NCI-H446 treated with DMSO at 0.1 percent for 48 hours (cell line): ENCODE data around the gene RILPL1.

Experiments
- DNase-seq: peaks from one replicate; lab custom pipeline; 2025; lab: John Stamatoyannopoulos, UW

The RILPL1 gene

GRCh38 chr12:123427036-123427769 lies 106.3 kb downstream of the RILPL1 start:
- DNase-seq: no peak

- no peak for DNase-seq
Observed at GRCh38 chr12:123421314-123421713, 112.2 kb downstream of the RILPL1 start.
